Thoracic aorta (tissue), 2 donors: Measurements from ENCODE around the gene GBP3. TPM values are rescaled to one million over a fixed set of nuclear protein-coding genes. Genes with fewer than 3 reads are reported as not detected.

Experiments
- ATAC-seq: fragments of 150-250 bp; one replicate; pipeline ENCODE4 v1.8.0; 2017; ENCODE audit warnings: low read depth; ENCODE audit not compliant: insufficient number of reproducible peaks, low FRiP score
- DNase-seq: peaks from one replicate; pipeline ENCODE4 v3.0.0-alpha.2; 2020; ENCODE audit warnings: low spot score
- H3K27ac ChIP-seq, 2 donors: fragments of 200-600 bp; sonication (generic); 1 replicate in 1 of 2; 2 replicates in 1 of 2; pipeline ENCODE4 v1.5.1; 2016; ENCODE audit warnings: mild to moderate bottlenecking in 2 of 2, moderate library complexity in 2 of 2
- H3K27me3 ChIP-seq: fragments of 200-600 bp; sonication (generic); replicated peaks from 2 replicates; pipeline ENCODE4 v1.6.0; 2016; ENCODE audit warnings: mild to moderate bottlenecking; ENCODE audit not compliant: insufficient read depth
- H3K36me3 ChIP-seq: fragments of 200-600 bp; sonication (generic); one replicate; pipeline ENCODE4 v1.5.1; 2016
- H3K4me1 ChIP-seq, 2 donors: fragments of 200-600 bp; sonication (generic); 1 replicate in 1 of 2; 2 replicates in 1 of 2; pipeline versions ENCODE4 v1.5.1 to v1.6.0; 2016; ENCODE audit warnings: low read depth in 2 of 2, mild to moderate bottlenecking in 1 of 2; ENCODE audit not compliant: control insufficient read depth in 1 of 2
- H3K4me3 ChIP-seq: fragments of 200-600 bp; sonication (generic); 2 replicates; pipeline ENCODE4 v1.5.1; 2016; ENCODE audit warnings: mild to moderate bottlenecking
- H3K9me3 ChIP-seq: fragments of 200-600 bp; sonication (generic); 2 replicates; pipeline ENCODE4 v1.5.1; 2016
- total RNA-seq, 2 donors: library from RNA; depleted of rRNA; stranded (reverse); fragments of >200 nt; gene quantifications; one replicate each; pipeline versions ENCODE4 v1.1.0 to v1.2.3, GENCODE V29; 2016
- TF ChIP-seq, protein P1 (sequence below): fragments of 200-600 bp; sonication (generic); IDR thresholded peaks from one replicate; pipeline ENCODE4 v1.5.1; 2019; ENCODE audit warnings: antibody characterized with exemption

GBP3 gene
- total RNA-seq, 2 donors from 2014 or later = 44.7 to 51.9 TPM

DNA sequence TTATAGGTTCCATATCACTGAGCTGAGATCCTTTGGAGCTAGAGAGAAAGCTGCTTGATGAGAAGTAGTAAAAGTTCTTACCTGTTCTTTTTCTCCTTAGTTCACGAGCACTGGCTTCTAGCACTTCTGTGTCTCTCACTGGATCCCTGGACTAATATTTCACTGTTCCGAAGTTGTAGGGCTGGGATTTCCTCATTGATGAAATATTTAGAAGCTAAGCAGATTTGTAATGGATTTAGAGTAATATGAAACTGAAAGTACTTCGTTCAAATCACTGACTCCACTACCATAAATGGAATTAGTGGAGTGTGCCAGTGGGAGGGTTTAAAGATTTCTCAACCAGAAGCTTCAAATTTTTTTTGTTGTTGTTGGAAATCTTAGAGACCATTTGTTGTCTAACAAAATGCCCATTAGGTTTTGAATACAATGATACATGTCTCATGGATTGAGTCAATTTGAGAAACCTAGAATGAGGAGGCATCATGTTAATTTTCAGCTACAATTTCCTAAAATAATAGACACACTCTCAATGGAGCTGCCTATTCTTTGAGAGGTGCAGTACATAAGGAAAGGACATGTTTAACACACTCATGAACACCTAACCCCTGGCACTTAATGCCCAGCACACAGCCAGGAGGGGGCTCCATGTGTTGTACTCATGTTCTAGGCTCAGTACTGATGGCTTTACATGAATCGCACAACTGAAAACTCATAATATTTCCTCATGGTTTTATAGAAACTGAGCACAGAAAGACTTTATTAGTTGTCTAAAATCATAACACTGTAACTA, 42.6 kb upstream of the GBP3 start, which contains the start of gene GBP1:
GBP1 (minus strand) TSS at position 130 of the 790 bp plus-strand sequence. CDS start 1,974 bp downstream, outside the sequence.
- Histone ChIP-seq H3K36me3 (no peaks in the 10 kb centered on the region), H3K4me1 (peaks cover 18 to 38% of the 10 kb centered on the region in 2 donors), H3K27ac (peak within 1 kb of the TSS; percentile 87 to 89), H3K27me3 (no peaks in the 10 kb centered on the region), H3K9me3 (no peaks in the 10 kb centered on the region), H3K4me3 (peak within 1 kb of the TSS; percentile 91)
- TF ChIP-seq, protein P1, sequence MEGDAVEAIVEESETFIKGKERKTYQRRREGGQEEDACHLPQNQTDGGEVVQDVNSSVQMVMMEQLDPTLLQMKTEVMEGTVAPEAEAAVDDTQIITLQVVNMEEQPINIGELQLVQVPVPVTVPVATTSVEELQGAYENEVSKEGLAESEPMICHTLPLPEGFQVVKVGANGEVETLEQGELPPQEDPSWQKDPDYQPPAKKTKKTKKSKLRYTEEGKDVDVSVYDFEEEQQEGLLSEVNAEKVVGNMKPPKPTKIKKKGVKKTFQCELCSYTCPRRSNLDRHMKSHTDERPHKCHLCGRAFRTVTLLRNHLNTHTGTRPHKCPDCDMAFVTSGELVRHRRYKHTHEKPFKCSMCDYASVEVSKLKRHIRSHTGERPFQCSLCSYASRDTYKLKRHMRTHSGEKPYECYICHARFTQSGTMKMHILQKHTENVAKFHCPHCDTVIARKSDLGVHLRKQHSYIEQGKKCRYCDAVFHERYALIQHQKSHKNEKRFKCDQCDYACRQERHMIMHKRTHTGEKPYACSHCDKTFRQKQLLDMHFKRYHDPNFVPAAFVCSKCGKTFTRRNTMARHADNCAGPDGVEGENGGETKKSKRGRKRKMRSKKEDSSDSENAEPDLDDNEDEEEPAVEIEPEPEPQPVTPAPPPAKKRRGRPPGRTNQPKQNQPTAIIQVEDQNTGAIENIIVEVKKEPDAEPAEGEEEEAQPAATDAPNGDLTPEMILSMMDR = no peak
- DNase-seq (no peak), ATAC-seq (peak; percentile 91)

GRCh38 chr1:89064632-89065031, 42.0 kb upstream of the GBP3 start:
- Histone ChIP-seq H3K27ac (peak overlapping the region; percentile 87 to 89), H3K36me3 (no peaks in the 10 kb centered on the region), H3K4me1 (peaks cover 17 to 40% of the 10 kb centered on the region in 2 donors), H3K4me3 (peak overlapping the region; percentile 91), H3K27me3 (no peaks in the 10 kb centered on the region), H3K9me3 (no peaks in the 10 kb centered on the region)
- no peak for DNase-seq
- TF ChIP-seq, protein P1 = no peak
- ATAC-seq = peak; percentile 54

DNA sequence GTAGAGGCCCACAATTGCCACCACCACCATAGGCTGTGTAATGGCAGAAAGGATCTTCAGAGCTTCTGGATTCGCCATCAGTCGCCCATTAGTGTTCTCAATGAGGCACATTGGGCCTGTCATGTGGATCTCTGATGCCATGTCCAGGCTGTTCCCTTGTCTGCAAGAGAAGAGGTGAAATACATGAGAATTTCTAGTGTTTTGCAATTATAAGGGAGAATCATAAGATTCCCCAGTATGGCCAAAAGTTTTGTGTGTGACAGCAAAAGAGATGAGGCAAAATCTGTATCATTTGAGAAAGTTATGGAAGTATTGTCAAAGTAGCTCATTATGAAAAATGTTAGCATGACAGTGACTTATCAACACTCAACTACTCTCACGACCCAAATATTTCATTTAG, 40.4 kb upstream of the GBP3 start:
- peaks cover 11% of the 10 kb centered on the region for H3K36me3 ChIP-seq
- peaks cover 17 to 40% of the 10 kb centered on the region in 2 donors for H3K4me1 ChIP-seq
- H3K27ac ChIP-seq = no peak overlapping the region
- peak overlapping the region; percentile 91 for H3K4me3 ChIP-seq
- TF ChIP-seq, protein P1 = no peak
- no peak for DNase-seq
- no peaks in the 10 kb centered on the region for H3K9me3 ChIP-seq
- no peak for ATAC-seq
- no peaks in the 10 kb centered on the region for H3K27me3 ChIP-seq

DNA sequence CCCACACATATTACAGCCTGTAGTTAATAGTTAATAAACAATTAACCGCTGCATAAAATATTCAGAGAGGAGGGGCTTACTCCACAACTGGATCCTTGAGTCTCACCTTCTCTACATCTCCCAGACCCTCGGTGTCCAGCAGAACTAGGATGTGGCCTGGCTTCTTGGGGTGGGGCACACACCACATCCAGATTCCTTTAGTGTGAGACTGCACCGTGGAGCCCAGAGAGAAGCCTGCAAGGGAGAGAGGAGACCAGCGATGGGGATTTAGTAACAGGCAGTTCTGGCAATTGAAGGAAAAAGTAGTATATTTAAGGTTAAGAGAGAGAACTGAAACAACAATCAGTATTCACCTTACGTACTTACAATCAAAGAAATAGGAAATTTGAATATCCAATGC, 37.4 kb upstream of the GBP3 start:
- DNase-seq = no peak
- TF ChIP-seq, protein P1 = no peak
- Histone ChIP-seq H3K27me3 (no peaks in the 10 kb centered on the region), H3K9me3 (no peaks in the 10 kb centered on the region), H3K36me3 (peaks cover 26% of the 10 kb centered on the region), H3K4me3 (no peak overlapping the region), H3K27ac (no peak overlapping the region), H3K4me1 (peaks cover 13 to 37% of the 10 kb centered on the region in 2 donors)
- ATAC-seq = no peak

DNA sequence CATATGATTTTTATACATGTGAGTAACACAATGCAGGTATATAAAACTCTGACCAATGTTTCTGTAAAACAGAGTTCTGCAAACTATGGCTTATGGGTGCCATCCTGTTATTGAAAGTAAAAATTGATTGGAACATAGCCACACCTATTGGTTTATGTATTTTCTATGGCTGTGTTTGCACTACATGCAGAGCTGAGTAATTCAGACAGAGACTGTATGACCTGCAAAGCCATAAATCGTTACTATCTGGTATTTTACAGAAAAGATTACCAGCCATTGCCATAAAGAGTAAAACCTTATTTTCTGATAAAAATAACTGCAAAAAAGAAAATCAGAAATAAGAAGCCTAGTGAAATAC, 29.3 kb upstream of the GBP3 start:
- Histone ChIP-seq H3K36me3 (peaks cover 23% of the 10 kb centered on the region), H3K4me3 (no peak overlapping the region), H3K9me3 (no peaks in the 10 kb centered on the region), H3K27ac (no peak overlapping the region), H3K4me1 (peaks cover 0 to 9% of the 10 kb centered on the region in 2 donors), H3K27me3 (no peaks in the 10 kb centered on the region)
- TF ChIP-seq, protein P1 = no peak
- ATAC-seq (no peak), DNase-seq (no peak)
